Adrenal gland (tissue), 5 donors: Measurements from ENCODE around the gene KCTD10.

Source experiments
- POLR2A ChIP-seq, 2 donors: fragments of 450-650 bp; IDR thresholded peaks; one replicate each; pipeline ENCODE4 v1.6.1; 2017; ENCODE audit warnings: antibody characterized with exemption in 2 of 2, mild to moderate bottlenecking in 2 of 2, moderate library complexity in 1 of 2
- TF ChIP-seq, protein P1 (sequence below), 6 experiments: fragments of 450-650 bp in 4 of 6; fragments of 200-600 bp in 2 of 6; sonication (generic) in 1 of 6; IDR thresholded peaks; 1 replicate in 5 of 6; 2 replicates in 1 of 6; pipeline versions ENCODE4 v1.5.1 to v1.8.0; 2016 to 2021; ENCODE audit warnings: antibody characterized with exemption in 6 of 6, mild to moderate bottlenecking in 2 of 6, moderate library complexity in 1 of 6
- donor health status: DM: no; HTN: no; CAD: no.

DNA sequence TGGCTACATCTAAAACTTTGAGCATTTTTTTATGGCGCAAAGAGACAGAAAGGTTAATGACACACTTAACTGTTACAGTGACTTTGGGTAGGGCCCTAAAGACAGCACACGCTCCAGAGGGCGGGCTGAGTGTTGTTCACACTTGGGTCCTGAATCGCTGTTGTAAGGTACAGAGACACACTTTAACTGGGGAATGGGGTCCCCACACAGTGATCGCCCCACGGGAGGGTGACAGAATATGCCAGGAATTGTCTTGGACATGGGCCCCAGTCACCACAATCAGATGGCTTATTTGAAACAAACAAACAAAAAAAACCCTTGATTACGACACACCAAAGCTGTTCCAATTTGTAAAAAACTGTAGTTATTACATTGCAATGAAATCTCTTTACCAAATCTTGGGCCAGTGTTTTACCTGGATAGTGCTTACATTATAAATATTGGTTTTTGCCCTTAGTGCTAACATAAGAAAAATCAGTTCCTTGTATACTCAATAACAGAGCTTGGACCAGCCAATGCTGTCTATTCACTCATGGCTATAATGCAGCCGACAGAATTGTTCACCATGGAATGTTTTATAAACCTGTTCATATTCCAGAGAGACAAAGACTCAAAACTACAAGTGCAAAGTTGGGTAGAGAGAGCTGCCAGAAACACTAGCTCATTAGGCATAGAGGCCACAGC, 28.3 kb downstream of the KCTD10 start:
- TF ChIP-seq, protein P1, sequence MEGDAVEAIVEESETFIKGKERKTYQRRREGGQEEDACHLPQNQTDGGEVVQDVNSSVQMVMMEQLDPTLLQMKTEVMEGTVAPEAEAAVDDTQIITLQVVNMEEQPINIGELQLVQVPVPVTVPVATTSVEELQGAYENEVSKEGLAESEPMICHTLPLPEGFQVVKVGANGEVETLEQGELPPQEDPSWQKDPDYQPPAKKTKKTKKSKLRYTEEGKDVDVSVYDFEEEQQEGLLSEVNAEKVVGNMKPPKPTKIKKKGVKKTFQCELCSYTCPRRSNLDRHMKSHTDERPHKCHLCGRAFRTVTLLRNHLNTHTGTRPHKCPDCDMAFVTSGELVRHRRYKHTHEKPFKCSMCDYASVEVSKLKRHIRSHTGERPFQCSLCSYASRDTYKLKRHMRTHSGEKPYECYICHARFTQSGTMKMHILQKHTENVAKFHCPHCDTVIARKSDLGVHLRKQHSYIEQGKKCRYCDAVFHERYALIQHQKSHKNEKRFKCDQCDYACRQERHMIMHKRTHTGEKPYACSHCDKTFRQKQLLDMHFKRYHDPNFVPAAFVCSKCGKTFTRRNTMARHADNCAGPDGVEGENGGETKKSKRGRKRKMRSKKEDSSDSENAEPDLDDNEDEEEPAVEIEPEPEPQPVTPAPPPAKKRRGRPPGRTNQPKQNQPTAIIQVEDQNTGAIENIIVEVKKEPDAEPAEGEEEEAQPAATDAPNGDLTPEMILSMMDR (IDR thresholded peaks at IDR 0.05) = no peak
- no peak for TF ChIP-seq POLR2A (IDR thresholded peaks at IDR 0.05)
